A673 (cell line): ENCODE results near the gene RGL3. TPM values are rescaled to one million over a fixed set of nuclear protein-coding genes. Genes with fewer than 3 reads are reported as not detected.

Source experiments
- BruUV-seq: library from RNA; stranded (reverse); fragments of 400-500 nt; replicated peaks from 2 replicates; lab custom pipeline; 2021; lab: Mats Ljungman, UMichigan
- CTCF ChIA-PET: fragments of 300-600 bp; sonication (Branson Sonifier 250); formaldehyde crosslinking; loops from one replicate; lab custom pipeline; 2022; ENCODE audit warnings: antibody characterized with exemption; lab: Charles Lee
- POLR2A ChIA-PET: fragments of 300-600 bp; sonication (Branson Sonifier 250); formaldehyde crosslinking; loops from one replicate; lab custom pipeline; 2022; ENCODE audit warnings: antibody characterized with exemption; ENCODE audit not compliant: low non-redundant PET; lab: Charles Lee
- DNase-seq: peaks from one replicate; pipeline ENCODE4 v3.0.0-alpha.2; 2015; ENCODE audit warnings: low spot score
- H3K27ac ChIP-seq: fragments of 200-600 bp; sonication (generic); 2 replicates; pipeline ENCODE4 v1.5.1; 2016; ENCODE audit warnings: mixed run types, low read depth, mild to moderate bottlenecking, mixed read lengths, antibody characterized with exemption, low read length; ENCODE audit not compliant: poor library complexity, severe bottlenecking
- H3K27me3 ChIP-seq: fragments of 200-600 bp; sonication (generic); replicated peaks from 2 replicates; pipeline ENCODE4 v1.6.1; 2017; ENCODE audit warnings: mixed run types, low read depth, mild to moderate bottlenecking, mixed read lengths, antibody characterized with exemption, low read length; ENCODE audit not compliant: insufficient read depth, poor library complexity
- H3K36me3 ChIP-seq: fragments of 200-600 bp; sonication (generic); 2 replicates; pipeline ENCODE4 v1.6.1; 2016; ENCODE audit warnings: mixed run types, mild to moderate bottlenecking, mixed read lengths, antibody characterized with exemption, low read length; ENCODE audit not compliant: insufficient read depth, poor library complexity, severe bottlenecking
- H3K4me1 ChIP-seq: fragments of 200-600 bp; sonication (generic); 2 replicates; pipeline ENCODE4 v1.6.1; 2017; ENCODE audit warnings: mixed run types, mild to moderate bottlenecking, mixed read lengths, antibody characterized with exemption, low read length; ENCODE audit not compliant: insufficient read depth, poor library complexity, severe bottlenecking
- H3K4me3 ChIP-seq: fragments of 200-600 bp; sonication (generic); 2 replicates; pipeline ENCODE4 v1.5.1; 2016; ENCODE audit warnings: low read depth, mixed run types, mild to moderate bottlenecking, mixed read lengths, low read length; ENCODE audit not compliant: poor library complexity, severe bottlenecking
- H3K9me3 ChIP-seq: fragments of 200-600 bp; sonication (generic); 2 replicates; pipeline ENCODE4 v1.6.1; 2016; ENCODE audit warnings: mixed run types, low read depth, mild to moderate bottlenecking, mixed read lengths, antibody characterized with exemption, low read length; ENCODE audit not compliant: poor library complexity, severe bottlenecking
- CTCF ChIP-seq: fragments of 300-800, 200-600 bp; sonication (generic); conservative IDR thresholded peaks from 2 replicates; pipeline ENCODE4 v1.5.1; 2017; ENCODE audit warnings: low read depth, mild to moderate bottlenecking, antibody characterized with exemption, low read length, moderate library complexity, mixed read lengths
- EZH2 ChIP-seq: fragments of 200-600 bp; sonication (generic); IDR thresholded peaks from 2 replicates; pipeline ENCODE4 v1.6.1; 2017; ENCODE audit warnings: borderline replicate concordance, low read depth, mild to moderate bottlenecking, mixed read lengths, antibody characterized with exemption, low read length; ENCODE audit not compliant: poor library complexity, severe bottlenecking
- intact Hi-C: fragments of 100-400 bp; cut with micrococcal nuclease; formaldehyde crosslinking; loops from one replicate; pipeline ENCODE4 v1.10.0; 2022; ENCODE audit not compliant: unreplicated experiment
- total RNA-seq: library from RNA; stranded (reverse); gene quantifications from 2 replicates; pipeline ENCODE4 v1.2.3, GENCODE V29; 2021

The RGL3 gene
- total RNA-seq, 1 experiment from 2014 or later = not detected

GRCh38 chr19:11405846-11406643, 13.1 kb downstream of the RGL3 start:
- DNase-seq = no peak
- ChIA-PET CTCF (interaction anchor here (0.5 to 0.9 kb wide), 3 partner anchors 14 to 35 kb away, joined by 3 to 8 read pairs (median 6); partner anchors contain the start of genes ODAD3 and PRKCSH), POLR2A (no interaction called here)
- BruUV-seq = no TSS peak
- Histone ChIP-seq H3K27me3 (no peaks in the 10 kb centered on the region), H3K4me1 (no peaks in the 10 kb centered on the region), H3K27ac (no peak overlapping the region), H3K9me3 (no peaks in the 10 kb centered on the region), H3K36me3 (no peaks in the 10 kb centered on the region), H3K4me3 (no peak overlapping the region)
- intact Hi-C loops = no loop called here
- TF ChIP-seq CTCF = no peak; the same call in 1 of the 2 replicates
- TF ChIP-seq EZH2 = no peak

- Histone ChIP-seq H3K27me3 (no peaks in the 10 kb centered on the region), H3K4me1 (no peaks in the 10 kb centered on the region), H3K36me3 (no peaks in the 10 kb centered on the region), H3K27ac (no peak overlapping the region), H3K9me3 (no peaks in the 10 kb centered on the region), H3K4me3 (no peak overlapping the region)
- no peak for TF ChIP-seq EZH2
- TF ChIP-seq CTCF = no peak
- CTCF ChIA-PET = no interaction called here
- no TSS peak for BruUV-seq
- POLR2A ChIA-PET = no interaction called here
- intact Hi-C loops = no loop called here
- no peak for DNase-seq
Observed at GRCh38 chr19:11404588-11405222, 14.4 kb downstream of the RGL3 start.

DNA sequence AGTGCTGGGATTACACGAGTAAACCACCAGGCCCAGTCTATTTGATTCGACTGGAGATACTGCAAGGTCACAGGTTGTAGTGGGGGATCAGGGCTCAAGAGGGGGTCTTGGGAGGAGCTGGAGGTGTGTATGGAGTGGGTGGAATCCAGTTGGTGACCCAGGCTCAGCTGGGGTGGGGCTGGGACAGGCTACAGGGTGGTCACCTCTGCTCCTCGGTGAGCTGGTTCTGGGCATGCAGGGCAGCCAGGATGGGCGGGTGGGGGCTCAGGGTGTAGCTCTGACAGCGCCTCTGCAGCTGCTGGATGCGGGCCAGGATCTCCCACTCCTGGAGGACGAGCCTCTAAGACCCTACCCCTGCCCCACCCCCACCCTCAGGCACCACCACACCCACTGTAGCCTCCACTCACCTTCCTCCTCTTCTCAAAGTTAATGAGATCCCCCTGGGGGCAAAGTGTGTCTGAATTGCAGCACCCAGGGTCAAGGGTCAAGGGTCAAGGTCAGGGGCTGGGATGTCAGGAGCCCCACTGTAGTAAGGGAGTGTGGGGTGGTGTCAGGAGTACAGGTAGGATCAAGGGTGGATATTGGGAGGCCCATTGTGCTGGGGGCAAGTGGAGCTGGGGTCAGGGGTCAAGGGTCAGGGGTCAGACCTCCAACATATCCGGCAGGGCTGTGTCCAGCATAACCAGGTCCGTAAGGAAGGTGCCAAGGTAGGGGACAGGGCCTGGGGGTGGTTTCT, 17.1 kb downstream of the RGL3 start:
- CTCF ChIA-PET = interaction anchor here (0.6 kb wide), 1 partner anchor 142 kb away, joined by 5 read pairs; no protein-coding TSS in a partner anchor
- no peaks in the 10 kb centered on the region for H3K4me1 ChIP-seq

More for the DNA sequence above, 17.1 kb downstream of the RGL3 start:
- no peak for TF ChIP-seq CTCF
- no peak for TF ChIP-seq EZH2
- Histone ChIP-seq H3K4me3 (no peak overlapping the region), H3K9me3 (no peaks in the 10 kb centered on the region), H3K27me3 (no peaks in the 10 kb centered on the region), H3K36me3 (no peaks in the 10 kb centered on the region), H3K27ac (no peak overlapping the region)
- no peak for DNase-seq
- POLR2A ChIA-PET = no interaction called here
- BruUV-seq = no TSS peak
- intact Hi-C loops = no loop called here
